Naive thymus-derived CD4-positive, alpha-beta T cell (primary cell): Measurements from ENCODE around the gene MYPN. TPM values are rescaled to one million over a fixed set of nuclear protein-coding genes. Genes with fewer than 3 reads are reported as not detected.
"Not testable (repeated sequence)": the region's sequence is repeated elsewhere in the genome, so short reads cannot be mapped to it uniquely, and the experiment has no call there.

Source experiments
- ATAC-seq: fragments of 150-1000 bp; cut with Tn5 transposase; 2 replicates; pipeline ENCODE4 v1.10.0; 2021; ENCODE audit warnings: mild to moderate bottlenecking, moderate library complexity
- CTCF ChIA-PET: fragments of 350-600 bp; sonication (Branson Sonifier 250); formaldehyde crosslinking; loops from one replicate; lab custom pipeline; 2021; ENCODE audit warnings: antibody characterized with exemption; lab: Charles Lee
- POLR2A ChIA-PET: fragments of 350-600 bp; sonication (Branson Sonifier 250); formaldehyde crosslinking; loops from one replicate; lab custom pipeline; 2021; ENCODE audit warnings: antibody characterized with exemption, inconsistent platforms; lab: Charles Lee
- DNase-seq, 9 donors: peaks; one replicate each; pipeline versions ENCODE4 v3.0.0 to v3.0.0-alpha.2; 2020 to 2022; ENCODE audit warnings: mixed read lengths in 1 of 9
- H3K27ac ChIP-seq: one replicate; pipeline ENCODE4 v1.7.0; 2013; ENCODE audit warnings: mild to moderate bottlenecking, low read depth, low read length, moderate library complexity
- H3K27me3 ChIP-seq, 2 donors: one replicate each; pipeline ENCODE4 v1.7.0; 2013; ENCODE audit warnings: low read length in 2 of 2, mild to moderate bottlenecking in 2 of 2, moderate library complexity in 2 of 2; ENCODE audit not compliant: control insufficient read depth in 2 of 2, insufficient read depth in 2 of 2
- H3K36me3 ChIP-seq, 3 experiments: 1 replicate in 2 of 3; 2 replicates in 1 of 3; pipeline ENCODE4 v1.7.0; 2013; ENCODE audit warnings: low read length in 3 of 3, mild to moderate bottlenecking in 3 of 3, moderate library complexity in 1 of 3; ENCODE audit not compliant: insufficient read depth in 3 of 3, control insufficient read depth in 2 of 3
- H3K4me1 ChIP-seq, 2 donors: one replicate each; pipeline ENCODE4 v1.7.0; 2013; ENCODE audit warnings: low read length in 2 of 2, mild to moderate bottlenecking in 2 of 2, moderate library complexity in 1 of 2; ENCODE audit not compliant: control insufficient read depth in 2 of 2, insufficient read depth in 2 of 2
- H3K4me3 ChIP-seq: 2 replicates; pipeline ENCODE4 v1.7.0; 2013; ENCODE audit warnings: mild to moderate bottlenecking, low read length
- H3K9me3 ChIP-seq, 3 experiments: 1 replicate in 2 of 3; 2 replicates in 1 of 3; pipeline ENCODE4 v1.7.0; 2013; ENCODE audit warnings: low read length in 3 of 3; ENCODE audit not compliant: control insufficient read depth in 2 of 3
- H3K27ac Mint-ChIP-seq, 9 donors: one replicate each; pipeline ENCODE4 v1.8.0; 2020 to 2022; ENCODE audit warnings: mixed read lengths in 9 of 9, mild to moderate bottlenecking in 8 of 9, moderate library complexity in 5 of 9, inconsistent platforms in 2 of 9
- H3K27me3 Mint-ChIP-seq, 5 donors: one replicate each; pipeline ENCODE4 v1.8.0; 2021 to 2022; ENCODE audit warnings: mixed read lengths in 5 of 5, mild to moderate bottlenecking in 1 of 5
- H3K36me3 Mint-ChIP-seq, 5 donors: one replicate each; pipeline ENCODE4 v1.8.0; 2020 to 2022; ENCODE audit warnings: mixed read lengths in 5 of 5, mild to moderate bottlenecking in 3 of 5, inconsistent platforms in 1 of 5
- H3K4me1 Mint-ChIP-seq, 7 donors: one replicate each; pipeline ENCODE4 v1.8.0; 2020 to 2022; ENCODE audit warnings: mixed read lengths in 7 of 7, mild to moderate bottlenecking in 3 of 7, inconsistent platforms in 1 of 7
- H3K4me3 Mint-ChIP-seq, 10 donors: one replicate each; pipeline ENCODE4 v1.8.0; 2020 to 2022; ENCODE audit warnings: mild to moderate bottlenecking in 10 of 10, mixed read lengths in 10 of 10, moderate library complexity in 6 of 10, inconsistent platforms in 2 of 10
- H3K9me3 Mint-ChIP-seq, 11 donors: one replicate each; pipeline ENCODE4 v1.8.0; 2020 to 2022; ENCODE audit warnings: mixed read lengths in 11 of 11, mild to moderate bottlenecking in 4 of 11, inconsistent platforms in 1 of 11, moderate library complexity in 1 of 11
- intact Hi-C, 2 donors: fragments of 100-400 bp; cut with micrococcal nuclease; formaldehyde crosslinking; loops; one replicate each; pipeline ENCODE4 v1.15.1; 2023
- polyA plus RNA-seq, 2 donors: library from polyadenylated mRNA; unstranded; fragments of 300-500 nt; fragmentation: Illumina TruSeq; gene quantifications; one replicate each; pipeline ENCODE4 v1.2.3, GENCODE V29; 2021
- total RNA-seq, 6 experiments: library from RNA in 5 of 6; stranded (reverse) in 5 of 6; gene quantifications; 1 replicate in 5 of 6; 2 replicates in 1 of 6; pipeline ENCODE4 v1.2.3 and lab custom pipeline; 2021 to 2026

The MYPN gene
- total and polyA plus RNA-seq, 7 experiments from 2014 or later: not detected

GRCh38 chr10:68156373-68157185 is 47.3 kb downstream of the MYPN start:
- H3K27ac ChIP-seq: no peak overlapping the region
- no peaks in the 10 kb centered on the region for H3K4me1 ChIP-seq
- intact Hi-C loops: loop anchor here (1.0 to 10.0 kb wide), 10 partner anchors 73 to 492 kb away; partner anchors contain the start of genes CTNNA3 (in 2 of the 2) and HERC4 (in 1 of the 2)
- CTCF ChIA-PET: interaction anchor here (0.5 to 8.7 kb wide), 11 partner anchors 9 to 459 kb away, joined by 3 to 106 read pairs (median 4); no protein-coding TSS in a partner anchor
- H3K4me3 ChIP-seq: no peak overlapping the region
- Mint-ChIP-seq H3K27ac (no peak overlapping the region), H3K36me3 (no peaks in the 10 kb centered on the region), H3K4me3 (no peak overlapping the region), H3K4me1 (peaks cover 0 to 5% (median 0%) of the 10 kb centered on the region in 7 donors), H3K9me3 (no peaks in the 10 kb centered on the region), H3K27me3 (peaks cover 0 to 4% (median 2%) of the 10 kb centered on the region in 5 donors)
- no peaks in the 10 kb centered on the region for H3K36me3 ChIP-seq
- ATAC-seq (peak; percentile 85), DNase-seq (peak; percentile 12 to 63 (median 43))
- POLR2A ChIA-PET: interaction anchor here (1.0 kb wide), 1 partner anchor 81 kb away, joined by 3 read pairs; the partner anchor contains the start of gene HERC4
- no peaks in the 10 kb centered on the region for H3K27me3 ChIP-seq
- H3K9me3 ChIP-seq: no peaks in the 10 kb centered on the region

GRCh38 chr10:68157522-68157921 is 48.2 kb downstream of the MYPN start:
- ChIA-PET CTCF (interaction anchor here (1.0 to 8.7 kb wide), 8 partner anchors 8 to 460 kb away, joined by 3 to 106 read pairs (median 4); no protein-coding TSS in a partner anchor), POLR2A (interaction anchor here (0.5 to 1.0 kb wide), 2 partner anchors 42 to 82 kb away, joined by 3 read pairs; partner anchors contain the start of gene HERC4)
- not testable (repeated sequence) for ATAC-seq, DNase-seq, H3K27ac ChIP-seq, H3K4me1 Mint-ChIP-seq, H3K36me3 ChIP-seq, H3K27me3 Mint-ChIP-seq, H3K4me3 ChIP-seq, H3K27me3 ChIP-seq, H3K4me3 Mint-ChIP-seq, H3K9me3 ChIP-seq, H3K36me3 Mint-ChIP-seq, H3K9me3 Mint-ChIP-seq, H3K27ac Mint-ChIP-seq, H3K4me1 ChIP-seq
- intact Hi-C loops: loop anchor here (5.0 to 10.0 kb wide), 5 partner anchors 80 to 493 kb away; partner anchors contain the start of genes CTNNA3 (in 2 of the 2) and HERC4 (in 1 of the 2)

- H3K27ac ChIP-seq: no peak overlapping the region
- ChIA-PET POLR2A (no interaction called here), CTCF (interaction anchor here (1.0 to 8.7 kb wide), 6 partner anchors 40 to 373 kb away, joined by 3 to 106 read pairs (median 4); no protein-coding TSS in a partner anchor)
- DNase-seq (no peak), ATAC-seq (no peak)
- H3K4me1 ChIP-seq: no peaks in the 10 kb centered on the region
- no peaks in the 10 kb centered on the region for H3K36me3 ChIP-seq
- H3K9me3 Mint-ChIP-seq: no peaks in the 10 kb centered on the region
- H3K4me3 Mint-ChIP-seq: no peak overlapping the region
- no peaks in the 10 kb centered on the region for H3K27me3 ChIP-seq
- no peak overlapping the region for H3K27ac Mint-ChIP-seq
- H3K27me3 Mint-ChIP-seq: peaks cover 0 to 4% (median 2%) of the 10 kb centered on the region in 5 donors
- intact Hi-C loops: loop anchor here (5.0 to 10.0 kb wide), 5 partner anchors 81 to 493 kb away; partner anchors contain the start of genes CTNNA3 (in 2 of the 2) and HERC4 (in 1 of the 2)
- H3K4me1 Mint-ChIP-seq: peaks cover 0 to 5% (median 0%) of the 10 kb centered on the region in 7 donors
- H3K9me3 ChIP-seq: no peaks in the 10 kb centered on the region
- no peaks in the 10 kb centered on the region for H3K36me3 Mint-ChIP-seq
- H3K4me3 ChIP-seq: no peak overlapping the region
Observed at GRCh38 chr10:68158031-68158430, 48.7 kb downstream of the MYPN start.

- ATAC-seq (no peak), DNase-seq (no peak)
- Histone ChIP-seq H3K4me1 (no peaks in the 10 kb centered on the region), H3K27ac (no peak overlapping the region), H3K4me3 (no peak overlapping the region), H3K27me3 (no peaks in the 10 kb centered on the region), H3K9me3 (no peaks in the 10 kb centered on the region), H3K36me3 (no peaks in the 10 kb centered on the region)
- Mint-ChIP-seq H3K36me3 (peaks cover 0 to 4% (median 0%) of the 10 kb centered on the region in 5 donors), H3K4me1 (peaks cover 0 to 6% (median 0%) of the 10 kb centered on the region in 7 donors), H3K9me3 (peaks cover 0 to 4% (median 0%) of the 10 kb centered on the region in 11 donors), H3K4me3 (no peak overlapping the region), H3K27me3 (peaks cover 0 to 2% (median 0%) of the 10 kb centered on the region in 5 donors), H3K27ac (no peak overlapping the region)
- POLR2A ChIA-PET: no interaction called here
- CTCF ChIA-PET: no interaction called here
- intact Hi-C loops: no loop called here
Observed at GRCh38 chr10:68163735-68164134, 54.4 kb downstream of the MYPN start.

- no peak overlapping the region for H3K27ac Mint-ChIP-seq
- ChIA-PET POLR2A (no interaction called here), CTCF (interaction anchor here (1.4 kb wide), 1 partner anchor 9 kb away, joined by 7 read pairs; no protein-coding TSS in a partner anchor)
- H3K27me3 Mint-ChIP-seq: peaks cover 0 to 8% (median 0%) of the 10 kb centered on the region in 5 donors
- H3K4me3 ChIP-seq: no peak overlapping the region
- H3K27ac ChIP-seq: no peak overlapping the region
- ATAC-seq (no peak), DNase-seq (no peak)
- H3K4me1 Mint-ChIP-seq: peaks cover 0 to 6% (median 0%) of the 10 kb centered on the region in 7 donors
- peaks cover 0 to 4% (median 0%) of the 10 kb centered on the region in 5 donors for H3K36me3 Mint-ChIP-seq
- H3K4me1 ChIP-seq: no peaks in the 10 kb centered on the region
- H3K36me3 ChIP-seq: no peaks in the 10 kb centered on the region
- no peak overlapping the region for H3K4me3 Mint-ChIP-seq
- H3K9me3 Mint-ChIP-seq: peaks cover 0 to 4% (median 0%) of the 10 kb centered on the region in 11 donors
- no peaks in the 10 kb centered on the region for H3K9me3 ChIP-seq
- H3K27me3 ChIP-seq: no peaks in the 10 kb centered on the region
- intact Hi-C loops: no loop called here
Observed at GRCh38 chr10:68165643-68166042, 56.4 kb downstream of the MYPN start.

GRCh38 chr10:68166871-68167585 is 57.7 kb downstream of the MYPN start:
- CTCF ChIA-PET: no interaction called here
- intact Hi-C loops: no loop called here

More at GRCh38 chr10:68166871-68167585, 57.7 kb downstream of the MYPN start:
- ATAC-seq (no peak), DNase-seq (no peak)
- H3K9me3 ChIP-seq: no peaks in the 10 kb centered on the region
- no peaks in the 10 kb centered on the region for H3K27me3 ChIP-seq
- no peaks in the 10 kb centered on the region for H3K36me3 ChIP-seq
- H3K27ac ChIP-seq: no peak overlapping the region
- Mint-ChIP-seq H3K27ac (no peak overlapping the region), H3K4me3 (no peak overlapping the region), H3K9me3 (peaks cover 0 to 4% (median 0%) of the 10 kb centered on the region in 11 donors), H3K27me3 (peaks cover 0 to 6% (median 0%) of the 10 kb centered on the region in 5 donors), H3K4me1 (peaks cover 0 to 6% (median 0%) of the 10 kb centered on the region in 7 donors), H3K36me3 (peaks cover 0 to 4% (median 0%) of the 10 kb centered on the region in 5 donors)
- H3K4me1 ChIP-seq: no peaks in the 10 kb centered on the region
- POLR2A ChIA-PET: no interaction called here
- no peak overlapping the region for H3K4me3 ChIP-seq
